Muscle of leg (tissue), 11 donors: ENCODE results near the gene BMAL1. TPM values are rescaled to one million over a fixed set of nuclear protein-coding genes. Genes with fewer than 3 reads are reported as not detected.

Source experiments
- DNase-seq: peaks from one replicate; pipeline ENCODE4 v3.0.0; 2013
- H3K27ac ChIP-seq: one replicate; pipeline ENCODE4 v1.5.1; 2013; ENCODE audit warnings: mild to moderate bottlenecking, low read length, control low read depth
- H3K27me3 ChIP-seq: one replicate; pipeline ENCODE4 v1.6.1; 2013; ENCODE audit warnings: low read length; ENCODE audit not compliant: control insufficient read depth, insufficient read depth
- H3K36me3 ChIP-seq: one replicate; pipeline ENCODE4 v1.6.1; 2013; ENCODE audit warnings: low read length; ENCODE audit not compliant: control insufficient read depth, insufficient read depth
- H3K4me1 ChIP-seq: one replicate; pipeline ENCODE4 v1.6.1; 2013; ENCODE audit warnings: low read length; ENCODE audit not compliant: control insufficient read depth, insufficient read depth
- H3K4me3 ChIP-seq: one replicate; pipeline ENCODE4 v1.5.1; 2013; ENCODE audit warnings: low read length, control low read depth
- H3K9me3 ChIP-seq: replicated peaks from 2 replicates; pipeline ENCODE4 v1.6.1; 2013; ENCODE audit warnings: low read depth, low read length; ENCODE audit not compliant: control insufficient read depth
- WGBS: methylation state at CpG from one replicate; pipeline ENCODE4 v1.1.5; 2013; ENCODE audit warnings: missing lambda C conversion rate; ENCODE audit not compliant: insufficient coverage; 5-methylcytosine and 5-hydroxymethylcytosine counted together
- polyA plus RNA-seq, 8 donors: library from polyadenylated mRNA; unstranded; fragments of 120-200 nt; gene quantifications; one replicate each; pipeline versions ENCODE4 v1.2.1 to v1.2.3, GENCODE V29; 2013; ENCODE audit warnings: inconsistent platforms in 1 of 8, low replicate concordance in 1 of 8; ENCODE audit not compliant: insufficient read length in 8 of 8, insufficient read depth in 1 of 8
- total RNA-seq: library from RNA; stranded (reverse); fragments of 120-200 nt; gene quantifications from one replicate; pipeline ENCODE4 v1.2.4, GENCODE V29; 2013

The BMAL1 gene
- total and polyA plus RNA-seq, 9 donors = 5.7 to 10.6 (median 6.9) TPM

DNA sequence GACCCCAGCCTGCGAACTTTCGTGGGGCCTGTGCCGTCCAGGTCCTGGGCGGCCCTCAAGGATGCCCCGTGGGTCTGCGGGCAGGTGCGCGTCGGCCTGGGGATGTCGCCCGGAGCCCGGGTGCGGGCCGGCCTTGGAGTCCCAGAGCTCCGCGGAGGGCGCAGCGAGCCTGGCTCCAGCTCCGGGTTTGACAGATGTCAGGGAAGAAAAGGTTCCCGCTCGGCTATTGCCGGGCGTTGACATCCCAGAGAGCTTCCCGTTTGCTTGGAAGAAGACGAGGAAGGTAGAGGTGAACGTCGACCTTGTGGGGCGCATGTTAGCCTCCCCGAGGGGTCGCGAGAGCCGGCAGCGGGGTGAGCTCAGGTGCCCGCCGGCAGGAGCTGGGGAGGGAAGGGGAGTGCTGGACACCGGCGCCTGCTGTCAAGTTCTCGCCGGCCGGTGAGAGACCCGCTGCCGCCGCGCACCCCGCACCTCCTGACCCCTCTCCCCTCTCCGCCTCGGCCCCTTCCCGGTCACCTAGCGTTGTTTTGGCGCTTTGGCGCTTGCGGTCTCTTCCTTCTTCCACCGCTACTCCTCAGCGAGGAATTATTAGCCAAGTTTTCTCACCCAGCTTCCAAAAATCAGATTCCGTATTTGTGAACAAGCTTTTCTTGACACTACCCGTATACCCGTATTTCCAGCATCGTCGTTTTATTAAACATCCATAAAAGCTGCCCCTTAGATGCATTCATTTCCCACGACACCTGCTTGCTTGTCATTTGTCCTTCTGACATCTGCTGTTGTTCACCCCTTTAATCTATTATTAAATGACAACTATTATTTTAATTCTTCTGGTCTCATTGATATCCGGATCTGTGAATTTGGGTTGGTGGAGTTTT, 1.3 kb downstream of the BMAL1 start:
- Histone ChIP-seq H3K9me3 (no peaks in the 10 kb centered on the region), H3K4me3 (peak overlapping the region; percentile 73), H3K36me3 (no peaks in the 10 kb centered on the region), H3K27me3 (peaks cover 60% of the 10 kb centered on the region), H3K27ac (no peak overlapping the region), H3K4me1 (peaks cover 20% of the 10 kb centered on the region)
- DNase-seq = peak; percentile 16
- WGBS = 4% methylated on average over 54 of the region's 61 CpGs

DNA sequence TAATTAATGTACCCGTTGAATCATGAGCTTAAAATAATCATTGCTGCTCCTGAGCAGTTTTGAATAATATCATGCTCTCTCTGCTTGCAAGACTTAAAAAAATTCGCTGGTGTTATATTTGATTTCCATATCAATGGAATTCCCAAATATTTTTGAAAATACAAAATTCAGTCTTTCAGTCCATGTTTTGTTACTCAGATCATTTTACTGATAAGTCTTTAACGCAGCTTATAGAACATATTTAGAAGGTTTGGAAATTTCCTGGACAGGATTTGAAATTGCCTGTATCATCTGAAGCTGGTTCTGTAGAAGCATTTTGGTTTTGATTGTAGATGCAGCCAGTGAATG, 1.9 kb downstream of the BMAL1 start:
- H3K27me3 ChIP-seq = peaks cover 61% of the 10 kb centered on the region
- no peak overlapping the region for H3K4me3 ChIP-seq
- H3K27ac ChIP-seq = no peak overlapping the region
- H3K9me3 ChIP-seq = no peaks in the 10 kb centered on the region
- no peak for DNase-seq
- 100% methylated on average over 1 of the region's 3 CpGs for WGBS
- no peaks in the 10 kb centered on the region for H3K36me3 ChIP-seq
- H3K4me1 ChIP-seq = peaks cover 20% of the 10 kb centered on the region

DNA sequence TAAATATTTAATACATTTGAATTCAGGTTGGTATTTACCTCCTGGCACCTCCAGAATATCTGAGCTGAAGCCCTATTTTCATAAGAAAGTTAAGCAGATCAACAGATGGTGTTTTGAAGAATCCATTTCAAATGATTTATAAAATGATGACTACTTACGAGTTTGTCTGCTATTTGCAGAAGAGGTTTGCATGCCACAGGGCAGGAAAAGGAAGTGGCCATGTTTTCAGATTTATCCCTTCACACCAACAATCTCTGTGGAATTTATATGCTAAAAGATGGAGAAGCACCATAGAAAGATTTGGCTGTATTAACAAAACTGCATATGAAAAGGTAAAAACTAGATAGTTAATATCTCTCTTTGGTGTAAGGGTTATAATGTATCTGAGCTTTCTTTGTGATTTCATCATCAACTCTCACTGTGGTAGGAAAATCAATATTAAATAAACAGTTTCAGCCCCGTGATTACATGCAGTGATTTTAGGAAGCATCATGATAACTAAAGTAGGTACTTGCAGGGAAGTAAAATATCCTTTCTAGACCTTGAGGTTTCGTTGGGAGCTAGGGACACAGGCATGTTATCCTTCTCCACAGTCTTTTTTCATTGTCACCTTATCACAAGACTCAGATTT, 2.6 kb downstream of the BMAL1 start:
- Histone ChIP-seq H3K27me3 (peaks cover 64% of the 10 kb centered on the region), H3K4me1 (peaks cover 20% of the 10 kb centered on the region), H3K36me3 (no peaks in the 10 kb centered on the region), H3K27ac (no peak overlapping the region), H3K4me3 (no peak overlapping the region), H3K9me3 (no peaks in the 10 kb centered on the region)
- WGBS = 60% methylated on average over 1 of the region's 3 CpGs
- DNase-seq = no peak

DNA sequence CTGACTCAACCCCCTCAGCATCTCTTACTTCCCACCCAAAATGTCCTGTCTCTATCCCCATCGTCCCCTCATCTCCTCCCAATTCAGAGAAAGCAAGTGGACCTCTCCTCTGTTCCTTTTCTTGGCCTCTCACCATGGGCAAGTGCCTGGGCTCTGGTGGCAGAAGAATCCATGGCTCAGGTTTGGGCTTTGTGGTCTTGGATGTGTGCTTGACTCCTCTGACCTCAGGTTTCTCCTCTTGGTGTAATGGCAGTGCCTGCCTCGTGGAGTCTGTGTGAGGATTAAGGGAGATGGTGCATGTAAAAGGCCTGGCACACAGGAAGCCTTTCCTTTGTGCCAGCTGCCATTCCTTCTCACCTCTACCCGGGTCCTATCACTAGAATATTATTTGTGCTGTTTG, 3.2 kb downstream of the BMAL1 start:
- Histone ChIP-seq H3K4me3 (no peak overlapping the region), H3K4me1 (peaks cover 20% of the 10 kb centered on the region), H3K27me3 (peaks cover 60% of the 10 kb centered on the region), H3K9me3 (no peaks in the 10 kb centered on the region), H3K27ac (no peak overlapping the region), H3K36me3 (no peaks in the 10 kb centered on the region)
- DNase-seq = no peak
- no CpG with 5 or more reads among the region's 3 CpGs for WGBS

DNA sequence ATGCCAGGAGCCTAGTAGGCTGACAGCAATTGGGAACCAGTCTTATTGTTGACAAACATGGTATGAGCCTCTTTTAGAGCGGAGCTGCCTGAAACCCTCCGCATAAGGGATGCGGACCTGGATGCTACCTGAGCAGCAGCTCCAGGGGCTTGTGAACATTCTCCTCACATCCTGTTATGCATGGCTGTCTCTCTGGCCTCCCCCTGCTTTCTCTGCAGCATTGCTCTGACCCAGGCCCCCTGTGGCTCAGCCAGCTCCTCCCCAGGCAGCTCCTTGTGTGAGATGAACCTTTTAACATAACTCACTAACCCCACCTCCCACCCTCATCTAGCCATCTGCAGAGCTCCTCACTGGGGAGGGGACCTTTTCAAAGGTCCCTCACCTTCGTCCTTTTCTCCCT, 6.0 kb downstream of the BMAL1 start:
- Histone ChIP-seq H3K27me3 (peaks cover 41% of the 10 kb centered on the region), H3K27ac (no peak overlapping the region), H3K9me3 (no peaks in the 10 kb centered on the region), H3K4me3 (no peak overlapping the region), H3K4me1 (peaks cover 5% of the 10 kb centered on the region), H3K36me3 (no peaks in the 10 kb centered on the region)
- 28% methylated on average over 3 of the region's 4 CpGs for WGBS
- no peak for DNase-seq

DNA sequence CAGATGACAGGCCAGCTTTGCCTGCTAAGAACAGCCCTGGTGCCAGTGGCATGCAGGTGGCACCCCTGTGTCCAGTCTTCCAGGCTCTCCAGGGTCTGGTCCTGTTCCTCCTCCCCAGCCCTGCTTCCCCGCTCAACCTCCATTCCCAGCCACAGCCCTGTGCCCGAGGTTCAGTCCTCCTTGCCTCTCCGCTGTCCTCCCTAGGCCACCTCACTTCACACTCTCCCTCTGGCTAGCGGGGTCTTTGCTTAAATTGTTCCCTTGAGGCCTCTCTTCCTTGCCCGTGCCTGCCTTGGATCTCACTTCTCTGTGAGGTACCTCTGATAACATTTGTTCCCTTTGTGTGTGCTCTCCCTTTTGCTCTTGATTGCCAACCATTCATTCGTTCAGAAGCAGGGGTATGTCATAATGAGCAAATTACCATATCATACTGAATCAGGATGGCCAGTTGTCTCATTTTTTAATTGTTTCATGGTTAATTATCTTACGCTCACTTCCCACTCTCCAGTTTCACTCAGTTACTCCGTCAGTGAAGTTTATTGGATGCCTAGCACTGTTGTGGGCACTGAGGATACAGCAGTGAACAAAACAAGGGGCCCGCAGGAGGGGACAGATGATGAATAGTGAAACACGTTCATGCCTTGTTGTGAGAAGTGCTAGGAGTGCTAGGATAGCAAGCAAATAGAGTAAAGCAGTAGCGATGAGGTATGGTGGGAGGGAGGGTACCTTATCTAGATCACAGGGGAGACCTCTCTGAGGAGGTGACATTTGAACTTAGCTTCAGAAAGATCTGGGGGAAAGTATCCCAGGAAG, 7.4 kb downstream of the BMAL1 start:
- DNase-seq = no peak
- H3K27ac ChIP-seq = no peak overlapping the region
- H3K4me3 ChIP-seq = no peak overlapping the region
- peaks cover 31% of the 10 kb centered on the region for H3K27me3 ChIP-seq
- no peaks in the 10 kb centered on the region for H3K4me1 ChIP-seq
- H3K36me3 ChIP-seq = no peaks in the 10 kb centered on the region
- 59% methylated on average over 9 of the region's 11 CpGs for WGBS
- H3K9me3 ChIP-seq = no peaks in the 10 kb centered on the region

DNA sequence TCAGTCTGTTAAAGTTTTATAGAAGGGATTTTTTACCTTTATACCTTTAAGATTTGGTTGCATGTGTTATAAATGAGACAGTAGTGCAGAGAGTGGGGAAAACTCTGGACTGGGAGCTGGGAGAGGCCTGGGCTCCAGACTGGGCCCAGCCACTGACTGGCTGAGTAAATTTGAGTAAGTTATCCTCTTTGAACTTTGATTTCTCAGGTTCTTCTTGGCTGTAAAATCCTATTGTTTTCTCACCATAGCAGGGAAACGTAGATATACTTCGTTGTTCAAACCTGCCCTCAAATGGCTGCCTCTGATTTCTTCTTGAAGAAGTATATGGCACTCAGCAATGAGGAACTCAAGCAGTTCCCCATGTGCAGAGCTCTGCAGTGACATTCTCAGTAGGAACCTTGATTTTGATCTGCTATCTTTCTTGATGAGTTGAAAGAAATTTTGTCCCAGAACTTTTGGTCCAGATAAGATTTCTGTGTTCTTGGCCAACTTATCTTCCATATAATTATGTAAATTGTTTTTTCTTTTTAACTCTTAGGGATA, 8.8 kb downstream of the BMAL1 start:
- H3K27me3 ChIP-seq = peaks cover 20% of the 10 kb centered on the region
- WGBS = 50% methylated on average over 2 of the region's 2 CpGs
- H3K9me3 ChIP-seq = no peaks in the 10 kb centered on the region
- H3K36me3 ChIP-seq = no peaks in the 10 kb centered on the region
- H3K4me1 ChIP-seq = no peaks in the 10 kb centered on the region
- H3K27ac ChIP-seq = no peak overlapping the region
- DNase-seq = no peak
- H3K4me3 ChIP-seq = no peak overlapping the region

DNA sequence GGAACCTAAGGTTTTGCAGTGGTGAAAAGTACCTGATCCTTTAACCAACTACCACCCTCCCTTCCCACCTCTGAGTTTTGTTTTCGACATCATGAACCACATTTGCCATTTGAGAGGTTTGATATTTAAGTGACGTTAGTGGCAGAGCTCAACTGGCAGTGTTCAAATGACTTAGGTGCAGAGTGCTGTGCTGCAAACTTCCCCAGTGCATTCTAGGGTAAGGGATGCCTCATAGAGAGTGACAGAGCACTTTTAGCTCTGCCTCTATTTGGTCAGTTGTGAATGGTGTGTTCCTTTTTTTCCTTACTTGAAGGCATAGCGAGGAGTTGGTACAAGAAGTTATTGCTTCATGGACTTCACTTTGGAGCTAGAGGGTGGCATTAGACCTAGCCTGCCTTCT, 9.4 kb downstream of the BMAL1 start:
- Histone ChIP-seq H3K4me1 (no peaks in the 10 kb centered on the region), H3K27me3 (peaks cover 13% of the 10 kb centered on the region), H3K36me3 (no peaks in the 10 kb centered on the region), H3K4me3 (no peak overlapping the region), H3K9me3 (no peaks in the 10 kb centered on the region), H3K27ac (no peak overlapping the region)
- no peak for DNase-seq
- 50% methylated on average over 1 of the region's 3 CpGs for WGBS

DNA sequence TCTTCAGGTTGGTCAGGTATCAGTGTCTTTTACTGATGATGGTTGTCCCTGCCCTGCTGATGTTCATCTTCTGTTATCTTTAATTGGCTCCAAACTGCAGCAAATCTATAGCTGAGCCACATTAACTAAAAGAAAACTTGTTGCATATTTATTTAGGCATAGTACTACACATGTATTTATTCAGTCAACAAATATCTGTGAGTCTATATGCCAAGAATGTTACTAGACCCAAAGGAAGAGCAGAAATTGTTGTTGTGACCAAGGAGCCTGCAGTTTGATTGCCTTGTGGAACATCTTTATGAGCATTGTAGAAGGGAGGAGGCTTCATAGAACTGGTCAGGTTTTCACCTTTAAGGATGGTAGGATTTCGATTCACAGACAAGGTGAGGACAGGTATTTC, 10.1 kb downstream of the BMAL1 start:
- H3K9me3 ChIP-seq = no peaks in the 10 kb centered on the region

More for the DNA sequence above, 10.1 kb downstream of the BMAL1 start:
- 75% methylated on average over 1 of the region's 1 CpG for WGBS
- no peak for DNase-seq
- Histone ChIP-seq H3K27ac (no peak overlapping the region), H3K27me3 (peaks cover 9% of the 10 kb centered on the region), H3K4me3 (no peak overlapping the region), H3K36me3 (no peaks in the 10 kb centered on the region), H3K4me1 (no peaks in the 10 kb centered on the region)
